Mesenchymal stem cell (in vitro differentiated cells and primary cell): Measurements from ENCODE around the gene ENPP3.
A peak's percentile ranks its signal among the peaks of the same experiment; 100 is the strongest.

Experiments used
- DNase-seq: peaks from one replicate; pipeline ENCODE4 v3.0.0-alpha.2; 2013
- H2AFZ ChIP-seq: one replicate; pipeline ENCODE4 v1.6.1; 2013; ENCODE audit warnings: low read depth, mild to moderate bottlenecking, control low read depth, inconsistent platforms, low read length, moderate library complexity
- H2AK5ac ChIP-seq: 2 replicates; pipeline ENCODE4 v1.6.1; 2013; ENCODE audit warnings: low read length, moderate library complexity, mild to moderate bottlenecking, inconsistent platforms; ENCODE audit not compliant: severe bottlenecking
- H2BK120ac ChIP-seq: one replicate; pipeline ENCODE4 v1.6.1; 2013; ENCODE audit warnings: low read depth, mild to moderate bottlenecking, inconsistent platforms, low read length, moderate library complexity
- H2BK12ac ChIP-seq, 2 experiments: one replicate each; pipeline ENCODE4 v1.6.1; 2013; ENCODE audit warnings: inconsistent platforms in 2 of 2, low read length in 2 of 2, mild to moderate bottlenecking in 2 of 2, moderate library complexity in 2 of 2, control low read depth in 1 of 2
- H2BK15ac ChIP-seq: one replicate; pipeline ENCODE4 v1.6.1; 2013; ENCODE audit warnings: mild to moderate bottlenecking, low read depth, inconsistent platforms; ENCODE audit not compliant: poor library complexity, severe bottlenecking
- H2BK5ac ChIP-seq: 2 replicates; pipeline ENCODE4 v1.6.1; 2013; ENCODE audit warnings: low read depth, mild to moderate bottlenecking, low read length, control low read depth, inconsistent platforms; ENCODE audit not compliant: poor library complexity, severe bottlenecking
- H3K14ac ChIP-seq, 2 experiments: one replicate each; pipeline ENCODE4 v1.6.1; 2013; ENCODE audit warnings: inconsistent platforms in 2 of 2, low read length in 2 of 2, control low read depth in 1 of 2, mild to moderate bottlenecking in 1 of 2, moderate library complexity in 1 of 2
- H3K18ac ChIP-seq, 2 experiments: one replicate each; pipeline ENCODE4 v1.6.1; 2013; ENCODE audit warnings: inconsistent platforms in 2 of 2, low read length in 2 of 2, control low read depth in 1 of 2, low read depth in 1 of 2, mild to moderate bottlenecking in 1 of 2
- H3K23ac ChIP-seq, 2 experiments: one replicate each; pipeline ENCODE4 v1.6.1; 2013; ENCODE audit warnings: inconsistent platforms in 2 of 2, low read length in 2 of 2, mild to moderate bottlenecking in 2 of 2, moderate library complexity in 2 of 2, control low read depth in 1 of 2
- H3K27ac ChIP-seq: 2 replicates; pipeline ENCODE4 v1.5.1; 2013; ENCODE audit warnings: mild to moderate bottlenecking, moderate library complexity, low read length, control low read depth, inconsistent platforms; ENCODE audit not compliant: poor library complexity, severe bottlenecking
- H3K27me3 ChIP-seq, 2 experiments: 2 replicates each; pipeline versions ENCODE4 v1.6.1 to v1.7.0; 2013; ENCODE audit warnings: low read length in 2 of 2, mild to moderate bottlenecking in 2 of 2, moderate library complexity in 2 of 2, control low read depth in 1 of 2, inconsistent platforms in 1 of 2; ENCODE audit not compliant: control insufficient read depth in 1 of 2, insufficient read depth in 1 of 2
- H3K36me3 ChIP-seq, 2 experiments: 2 replicates each; pipeline versions ENCODE4 v1.6.1 to v1.7.0; 2013; ENCODE audit warnings: low read length in 2 of 2, control low read depth in 1 of 2, inconsistent platforms in 1 of 2, low read depth in 1 of 2, mild to moderate bottlenecking in 1 of 2; ENCODE audit not compliant: insufficient read depth in 2 of 2, control insufficient read depth in 1 of 2
- H3K4ac ChIP-seq, 2 experiments: one replicate each; pipeline ENCODE4 v1.6.1; 2013; ENCODE audit warnings: inconsistent platforms in 2 of 2, low read length in 2 of 2, mild to moderate bottlenecking in 2 of 2, moderate library complexity in 2 of 2, control low read depth in 1 of 2, low read depth in 1 of 2
- H3K4me1 ChIP-seq: 2 replicates; pipeline ENCODE4 v1.6.1; 2013; ENCODE audit warnings: low read depth, low read length, control low read depth; ENCODE audit not compliant: control insufficient read depth, insufficient read depth
- H3K4me2 ChIP-seq: 2 replicates; pipeline ENCODE4 v1.6.1; 2013; ENCODE audit warnings: low read length, mild to moderate bottlenecking, inconsistent platforms; ENCODE audit not compliant: poor library complexity, severe bottlenecking
- H3K4me3 ChIP-seq, 2 experiments: 2 replicates each; pipeline versions ENCODE4 v1.5.1 to v1.7.0; 2013; ENCODE audit warnings: low read length in 2 of 2, mild to moderate bottlenecking in 2 of 2, control low read depth in 1 of 2, low read depth in 1 of 2; ENCODE audit not compliant: insufficient read depth in 1 of 2
- H3K79me1 ChIP-seq: replicated peaks from 2 replicates; pipeline ENCODE4 v1.6.1; 2013; ENCODE audit warnings: mild to moderate bottlenecking, control low read depth, low read length, inconsistent platforms; ENCODE audit not compliant: poor library complexity, severe bottlenecking
- H3K9ac ChIP-seq: 2 replicates; pipeline ENCODE4 v1.7.0; 2013; ENCODE audit warnings: mild to moderate bottlenecking, low read length, moderate library complexity
- H3K9me3 ChIP-seq: 2 replicates; pipeline ENCODE4 v1.7.0; 2013; ENCODE audit warnings: mild to moderate bottlenecking, low read length; ENCODE audit not compliant: control insufficient read depth
- H4K8ac ChIP-seq: one replicate; pipeline ENCODE4 v1.6.1; 2013; ENCODE audit warnings: inconsistent platforms, mild to moderate bottlenecking, low read length, moderate library complexity
- H4K91ac ChIP-seq: one replicate; pipeline ENCODE4 v1.6.1; 2013; ENCODE audit warnings: mild to moderate bottlenecking, low read length, inconsistent platforms
- WGBS: methylation state at CpG from one replicate; pipeline ENCODE4 v1.1.7; 2013; ENCODE audit warnings: mixed read lengths; 5-methylcytosine and 5-hydroxymethylcytosine counted together

ENPP3 gene

GRCh38 chr6:131594074-131594473, 43.0 kb upstream of the ENPP3 start:
- no peaks in the 10 kb centered on the region for H3K9me3 ChIP-seq
- no peak overlapping the region for H4K8ac ChIP-seq
- no peak overlapping the region for H2BK120ac ChIP-seq
- no peak overlapping the region for H2BK15ac ChIP-seq
- H3K36me3 ChIP-seq = peaks cover 15 to 96% of the 10 kb centered on the region in 2 experiments
- H3K4me3 ChIP-seq = no peak overlapping the region
- H3K27me3 ChIP-seq = no peaks in the 10 kb centered on the region
- no peak overlapping the region for H3K4me2 ChIP-seq
- H3K79me1 ChIP-seq = peaks cover 1% of the 10 kb centered on the region
- H3K18ac ChIP-seq = no peak overlapping the region
- no peak for DNase-seq
- no peak overlapping the region for H2AK5ac ChIP-seq
- H2BK5ac ChIP-seq = no peak overlapping the region
- no peak overlapping the region for H2AFZ ChIP-seq
- no peak overlapping the region for H3K9ac ChIP-seq
- H2BK12ac ChIP-seq = no peak overlapping the region
- H3K4me1 ChIP-seq = no peaks in the 10 kb centered on the region
- H3K23ac ChIP-seq = no peak overlapping the region
- H4K91ac ChIP-seq = no peak overlapping the region
- no peak overlapping the region for H3K14ac ChIP-seq
- H3K27ac ChIP-seq = no peak overlapping the region
- no peak overlapping the region for H3K4ac ChIP-seq
- WGBS = 96% methylated on average over 7 of the region's 11 CpGs

DNA sequence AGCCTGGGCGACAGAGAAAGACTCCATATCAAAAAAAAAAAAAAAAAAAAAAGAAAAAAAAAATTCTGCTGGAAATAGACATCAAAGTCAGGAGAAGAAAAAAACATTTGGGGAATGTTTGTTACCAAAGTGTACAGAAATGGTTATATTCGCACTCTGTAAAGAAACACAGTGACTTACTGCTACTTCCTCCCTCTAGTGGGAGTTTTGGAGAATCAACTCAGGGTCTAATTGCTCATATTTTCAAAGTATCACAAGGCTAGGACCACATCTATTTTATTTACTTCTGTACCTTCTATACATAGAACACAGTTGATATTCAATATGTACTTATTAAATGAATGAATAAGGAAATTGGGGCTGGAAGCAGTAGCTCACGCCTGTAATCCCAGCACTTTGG, 39.7 kb upstream of the ENPP3 start:
- Histone ChIP-seq H2BK120ac (no peak overlapping the region), H3K4me2 (no peak overlapping the region), H2BK15ac (no peak overlapping the region), H3K4me3 (no peak overlapping the region), H3K27me3 (no peaks in the 10 kb centered on the region), H2BK12ac (no peak overlapping the region), H2BK5ac (no peak overlapping the region), H4K91ac (no peak overlapping the region), H2AK5ac (no peak overlapping the region), H3K18ac (no peak overlapping the region), H3K9ac (no peak overlapping the region), H3K36me3 (peaks cover 6 to 97% of the 10 kb centered on the region in 2 experiments), H3K9me3 (no peaks in the 10 kb centered on the region), H3K23ac (no peak overlapping the region), H3K79me1 (peaks cover 4% of the 10 kb centered on the region), H3K4ac (no peak overlapping the region), H3K27ac (no peak overlapping the region), H4K8ac (no peak overlapping the region), H3K14ac (no peak overlapping the region), H3K4me1 (no peaks in the 10 kb centered on the region), H2AFZ (no peak overlapping the region)
- WGBS = 86% methylated on average over 1 of the region's 3 CpGs
- DNase-seq = peak; percentile 5

DNA sequence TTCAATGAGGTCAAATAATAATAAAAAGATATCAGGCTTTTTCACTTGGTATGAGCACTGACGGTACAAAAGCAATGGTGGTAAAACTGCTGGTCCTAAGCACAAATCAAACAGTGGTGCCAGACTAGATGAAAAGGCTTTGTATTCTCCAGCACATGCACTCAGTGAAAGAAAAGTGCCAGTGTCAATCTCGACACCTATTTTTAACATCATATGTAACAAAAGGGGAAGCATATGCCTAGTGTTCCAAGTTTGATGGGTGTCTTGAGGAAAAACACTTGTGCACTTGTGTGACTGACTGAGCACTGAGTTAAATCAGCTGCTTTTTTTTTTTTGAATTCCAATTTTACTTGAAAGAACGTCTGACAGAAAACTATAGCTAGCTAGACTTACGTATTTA, 36.4 kb upstream of the ENPP3 start:
- no peak overlapping the region for H4K8ac ChIP-seq
- WGBS = 100% methylated on average over 1 of the region's 4 CpGs

DNA sequence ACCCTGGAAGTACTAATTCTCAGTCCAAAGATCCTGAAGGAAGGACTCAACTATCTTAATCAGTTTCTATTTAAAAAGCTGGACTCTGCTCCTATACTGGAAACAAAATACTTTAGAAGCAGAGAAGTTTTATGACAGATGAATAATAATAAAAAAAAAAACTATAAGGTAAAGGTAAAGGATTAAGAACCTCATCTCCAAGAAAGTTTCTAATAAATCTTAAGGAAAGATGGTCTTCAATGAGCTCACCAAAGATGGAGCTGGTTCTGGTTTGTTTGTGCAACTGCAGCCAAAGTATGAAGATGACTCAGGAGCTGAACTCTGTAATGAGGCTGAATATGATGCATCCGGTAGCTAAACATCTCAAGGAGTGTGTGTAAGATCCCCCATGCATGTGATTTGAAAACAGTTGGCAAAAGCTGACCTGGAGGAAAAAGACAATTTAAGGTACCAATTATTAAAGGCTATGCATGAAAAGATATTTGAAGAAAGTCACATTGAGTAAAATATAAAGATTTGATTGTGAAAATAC, 34.3 kb upstream of the ENPP3 start:
- no peak overlapping the region for H4K8ac ChIP-seq
- H3K9ac ChIP-seq = peak overlapping the region; percentile 56
- H2BK120ac ChIP-seq = no peak overlapping the region
- no peak overlapping the region for H3K14ac ChIP-seq
- no peak overlapping the region for H3K4ac ChIP-seq
- H3K18ac ChIP-seq = no peak overlapping the region
- no peak overlapping the region for H2BK15ac ChIP-seq
- peaks cover 1% of the 10 kb centered on the region for H3K4me1 ChIP-seq
- peaks cover 2% of the 10 kb centered on the region for H3K79me1 ChIP-seq
- DNase-seq = peak; percentile 84
- no peak overlapping the region for H4K91ac ChIP-seq
- no peak overlapping the region for H3K4me3 ChIP-seq
- H2AFZ ChIP-seq = no peak overlapping the region
- no peak overlapping the region for H3K23ac ChIP-seq
- no peak overlapping the region for H3K27ac ChIP-seq
- H3K27me3 ChIP-seq = no peaks in the 10 kb centered on the region
- H2AK5ac ChIP-seq = no peak overlapping the region
- H2BK12ac ChIP-seq = no peak overlapping the region
- peaks cover 4 to 91% of the 10 kb centered on the region in 2 experiments for H3K36me3 ChIP-seq
- WGBS = 77% methylated on average over 1 of the region's 1 CpG
- no peak overlapping the region for H2BK5ac ChIP-seq
- no peak overlapping the region for H3K4me2 ChIP-seq
- no peaks in the 10 kb centered on the region for H3K9me3 ChIP-seq

More for the DNA sequence above, 36.4 kb upstream of the ENPP3 start:
- Histone ChIP-seq H3K9ac (no peak overlapping the region), H3K9me3 (no peaks in the 10 kb centered on the region), H3K14ac (no peak overlapping the region), H2BK15ac (no peak overlapping the region), H3K4me2 (no peak overlapping the region), H2BK120ac (no peak overlapping the region), H3K23ac (no peak overlapping the region), H2BK5ac (no peak overlapping the region), H2AK5ac (no peak overlapping the region), H3K27ac (no peak overlapping the region), H2AFZ (no peak overlapping the region), H3K4me1 (peaks cover 1% of the 10 kb centered on the region), H3K18ac (no peak overlapping the region), H3K4ac (no peak overlapping the region), H3K36me3 (peaks cover 3 to 92% of the 10 kb centered on the region in 2 experiments), H3K79me1 (peaks cover 2% of the 10 kb centered on the region), H3K4me3 (no peak overlapping the region), H3K27me3 (no peaks in the 10 kb centered on the region), H2BK12ac (no peak overlapping the region), H4K91ac (no peak overlapping the region)
- no peak for DNase-seq
